Stimulated activated CD8-positive, alpha-beta memory T cell treated with anti-CD3 and anti-CD28 coated beads, Interleukin-15, amount 100 ng/mL, for 1 hour (primary cell): Measurements from ENCODE around the gene WNT7A.

Source experiments
- DNase-seq: peaks from one replicate; pipeline ENCODE4 v3.0.0-alpha.2; 2020; ENCODE audit warnings: low read depth

The WNT7A gene

GRCh38 chr3:13792512-13793371 lies 87.1 kb downstream of the WNT7A start:
- no peak for DNase-seq

- DNase-seq: no peak
Measured at GRCh38 chr3:13792051-13792490, 87.8 kb downstream of the WNT7A start.

GRCh38 chr3:13791198-13792050 lies 88.4 kb downstream of the WNT7A start:
- DNase-seq: no peak

GRCh38 chr3:13790376-13791197 lies 89.3 kb downstream of the WNT7A start:
- DNase-seq: no peak

- no peak for DNase-seq
Measured at GRCh38 chr3:13788522-13789424, 91.1 kb downstream of the WNT7A start.

- no peak for DNase-seq
Measured at GRCh38 chr3:13787533-13788132, 92.2 kb downstream of the WNT7A start.

GRCh38 chr3:13786811-13787210 lies 93.1 kb downstream of the WNT7A start:
- DNase-seq: no peak

- DNase-seq: no peak
Measured at GRCh38 chr3:13785853-13786436, 93.9 kb downstream of the WNT7A start.

GRCh38 chr3:13785351-13785750 lies 94.5 kb downstream of the WNT7A start:
- no peak for DNase-seq

- DNase-seq: no peak
Measured at GRCh38 chr3:13783476-13783875, 96.4 kb downstream of the WNT7A start.

- DNase-seq: no peak
Measured at GRCh38 chr3:13782501-13782900, 97.4 kb downstream of the WNT7A start.

- no peak for DNase-seq
Measured at GRCh38 chr3:13781417-13781816, 98.5 kb downstream of the WNT7A start.

- no peak for DNase-seq
Measured at GRCh38 chr3:13780432-13781176, 99.3 kb downstream of the WNT7A start.

GRCh38 chr3:13776253-13777050 lies 103.4 kb downstream of the WNT7A start:
- DNase-seq: no peak

- no peak for DNase-seq
Measured at GRCh38 chr3:13772885-13773745, 106.8 kb downstream of the WNT7A start.

GRCh38 chr3:13772321-13772745 lies 107.5 kb downstream of the WNT7A start:
- DNase-seq: no peak

GRCh38 chr3:13771496-13771895 lies 108.4 kb downstream of the WNT7A start:
- no peak for DNase-seq
